Limb (tissue), 2 donors: ENCODE data around the gene MKRN1.
"Not testable (repeated sequence)": the region's sequence is repeated elsewhere in the genome, so short reads cannot be mapped to it uniquely, and the experiment has no call there.

Source experiments
- DNase-seq, 2 donors: peaks; one replicate each; pipeline ENCODE4 v3.0.0-alpha.2; 2016; ENCODE audit errors: extremely low spot score in 2 of 2

MKRN1 gene

GRCh38 chr7:140484951-140485499 is 5.7 kb upstream of the MKRN1 start:
- no peak for DNase-seq

- DNase-seq: no peak
Measured at GRCh38 chr7:140484479-140484878, 5.2 kb upstream of the MKRN1 start.

GRCh38 chr7:140479739-140480084 is 407 bp upstream of the MKRN1 start:
- DNase-seq: no peak

- peak; percentile 18 to 76 for DNase-seq
Measured at GRCh38 chr7:140478246-140479061, 851 bp downstream of the MKRN1 start.

- DNase-seq: no peak
Measured at GRCh38 chr7:140476698-140477261, 2.5 kb downstream of the MKRN1 start.

- peak; percentile 33 to 49 for DNase-seq
Measured at GRCh38 chr7:140475747-140476333, 3.5 kb downstream of the MKRN1 start.

GRCh38 chr7:140463111-140463510 is 16.2 kb downstream of the MKRN1 start:
- DNase-seq: no peak

- no peak for DNase-seq
Measured at GRCh38 chr7:140458916-140459315, 20.4 kb downstream of the MKRN1 start.

GRCh38 chr7:140458201-140458600 is 21.1 kb downstream of the MKRN1 start:
- DNase-seq: no peak

GRCh38 chr7:140456551-140457051 is 22.7 kb downstream of the MKRN1 start:
- no peak for DNase-seq

- DNase-seq: no peak
Measured at GRCh38 chr7:140455743-140456142, 23.6 kb downstream of the MKRN1 start.

- no peak for DNase-seq
Measured at GRCh38 chr7:140454657-140455015, 24.7 kb downstream of the MKRN1 start.

- not testable (repeated sequence) for DNase-seq
Measured at GRCh38 chr7:140453785-140454656, 25.3 kb downstream of the MKRN1 start.

GRCh38 chr7:140453273-140453672 is 26.0 kb downstream of the MKRN1 start:
- no peak for DNase-seq

- DNase-seq: no peak
Measured at GRCh38 chr7:140451716-140452115, 27.6 kb downstream of the MKRN1 start.

- DNase-seq: no peak
Measured at GRCh38 chr7:140448781-140449480, 30.4 kb downstream of the MKRN1 start.

- DNase-seq: no peak
Measured at GRCh38 chr7:140447841-140448240, 31.5 kb downstream of the MKRN1 start.

GRCh38 chr7:140446467-140446866 is 32.8 kb downstream of the MKRN1 start:
- no peak for DNase-seq

- no peak for DNase-seq
Measured at GRCh38 chr7:140441519-140441918, 37.8 kb downstream of the MKRN1 start.

GRCh38 chr7:140440593-140440992 is 38.7 kb downstream of the MKRN1 start:
- DNase-seq: no peak

- no peak for DNase-seq
Measured at GRCh38 chr7:140439359-140439758, 39.9 kb downstream of the MKRN1 start.
